Fibroblast of skin of scalp (primary cell): ENCODE measurements around the gene CPNE2.
A peak's percentile ranks its signal among the peaks of the same experiment; 100 is the strongest.
"Not testable (repeated sequence)": the region's sequence is repeated elsewhere in the genome, so short reads cannot be mapped to it uniquely, and the experiment has no call there.

ENCODE experiments used
- DNase-seq: peaks from one replicate; pipeline ENCODE4 v3.0.0-alpha.2; 2013

Gene CPNE2

DNA sequence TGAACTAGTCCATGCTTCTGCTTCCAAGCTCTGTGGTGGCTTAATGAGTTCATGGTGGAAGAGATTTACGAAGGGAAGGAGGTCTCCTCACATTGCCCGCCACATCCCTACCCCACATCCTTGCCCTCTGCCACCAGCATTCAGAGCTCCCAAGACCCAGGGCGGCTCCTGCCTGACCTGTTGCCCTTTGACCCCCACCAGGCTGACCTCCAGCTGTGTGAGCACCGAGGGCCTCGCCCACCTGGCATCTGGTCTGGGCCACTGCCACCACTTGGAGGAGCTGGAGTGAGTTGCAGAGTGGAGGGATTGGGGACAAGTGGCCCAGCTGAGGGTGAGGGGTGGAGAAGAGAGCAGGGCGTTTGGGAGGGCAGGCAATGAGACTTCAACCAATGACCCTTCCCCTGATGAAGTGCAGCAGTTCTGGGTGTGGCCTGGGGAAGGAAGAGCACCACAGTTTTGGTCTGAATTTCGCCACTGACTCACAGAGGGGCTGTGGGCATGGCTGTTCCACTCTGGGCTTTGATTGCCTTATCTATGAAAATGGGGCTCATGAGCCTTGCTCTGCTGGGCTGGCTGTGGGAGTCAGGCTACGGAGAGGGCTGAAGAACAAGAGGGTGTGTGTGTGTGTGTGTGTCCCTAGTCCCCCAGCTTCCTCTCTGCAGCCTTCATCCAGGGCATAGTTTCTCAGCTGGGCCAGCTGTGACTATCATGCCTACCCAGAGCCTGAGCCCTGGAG is 22.6 kb upstream of the CPNE2 start:
- DNase-seq, result no peak

DNA sequence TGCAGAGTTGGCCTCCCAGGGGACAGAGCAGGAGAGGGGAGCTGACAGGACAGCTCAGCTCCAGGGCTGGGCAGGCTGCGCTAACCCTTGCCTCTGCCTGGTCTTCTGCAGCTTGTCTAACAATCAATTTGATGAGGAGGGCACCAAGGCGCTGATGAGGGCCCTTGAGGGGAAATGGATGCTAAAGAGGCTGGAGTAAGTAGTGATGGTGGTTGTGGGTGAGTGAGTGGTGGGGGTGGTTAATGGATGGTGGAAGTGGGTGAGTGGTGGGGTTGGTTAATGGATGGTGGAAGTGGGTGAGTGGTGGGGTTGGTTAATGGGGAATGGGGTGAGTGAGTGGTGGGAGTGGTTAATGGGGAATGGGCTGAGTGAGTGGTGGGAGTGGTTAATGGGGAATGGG is 22.0 kb upstream of the CPNE2 start:
- no peak for DNase-seq

DNA sequence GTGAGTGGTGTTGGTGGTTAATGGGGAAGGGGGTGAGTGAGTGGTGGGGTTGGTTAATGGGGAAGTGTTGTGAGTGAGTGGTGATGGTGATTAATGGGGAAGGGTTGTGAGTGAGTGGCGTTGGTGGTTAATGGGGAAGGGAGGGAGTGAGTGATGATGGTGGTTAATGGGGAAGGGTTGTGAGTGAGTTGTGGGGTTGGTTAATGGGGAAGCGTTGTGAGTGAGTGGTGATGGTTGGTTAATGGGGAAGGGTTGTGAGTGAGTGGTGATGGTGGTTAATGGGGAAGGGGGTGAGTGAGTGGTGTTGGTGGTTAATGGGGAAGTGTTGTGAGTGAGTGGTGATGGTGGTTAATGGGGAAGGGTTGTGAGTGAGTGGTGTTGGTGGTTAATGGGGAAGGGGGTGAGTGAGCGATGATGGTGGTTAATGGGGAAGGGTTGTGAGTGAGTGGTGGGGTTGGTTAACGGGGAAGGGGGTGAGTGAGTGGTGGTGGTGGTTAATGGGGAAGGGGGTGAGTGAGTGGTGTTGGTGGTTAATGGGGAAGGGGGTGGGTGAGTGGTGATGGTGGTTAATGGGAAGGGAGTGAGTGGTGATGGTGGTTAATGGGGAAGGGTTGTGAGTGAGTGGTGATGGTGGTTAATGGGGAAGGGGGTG is 21.2 kb upstream of the CPNE2 start:
- not testable (repeated sequence) for DNase-seq

DNA sequence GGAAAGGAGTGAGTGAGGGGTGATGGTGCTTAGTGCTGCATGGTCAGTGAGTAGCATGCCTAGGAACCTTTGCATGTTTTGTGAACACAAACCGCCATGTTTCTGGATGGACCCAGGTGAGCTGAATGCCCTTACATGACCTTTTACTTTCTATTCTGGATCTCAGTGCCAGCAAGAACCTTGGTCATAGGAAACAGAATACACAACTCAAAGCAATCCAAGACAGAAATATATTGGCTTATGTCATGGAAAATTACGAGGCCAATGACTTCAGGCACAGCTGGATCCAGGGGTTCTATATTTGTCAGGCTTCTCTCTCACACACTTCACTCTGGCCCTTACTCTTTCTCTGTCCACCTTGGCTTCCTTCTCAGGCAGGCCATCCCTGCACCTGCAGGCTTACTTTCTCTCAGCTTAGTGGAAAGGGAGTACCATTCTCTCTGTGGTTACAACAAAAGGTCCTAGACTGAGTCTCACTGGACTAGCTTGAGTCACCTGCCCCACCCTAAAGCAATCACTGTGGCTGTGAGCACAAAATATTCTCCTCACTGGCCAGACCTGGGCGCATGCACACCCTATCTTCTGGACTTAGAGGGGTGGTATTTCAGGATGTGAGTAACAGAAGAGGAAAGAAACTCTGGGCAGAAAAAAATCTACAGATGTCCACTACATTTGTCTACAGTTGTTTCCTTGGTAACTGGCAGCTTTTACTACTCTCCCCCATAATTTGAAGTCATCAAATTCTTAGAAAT is 20.4 kb upstream of the CPNE2 start:
- DNase-seq, result peak; percentile 20

DNA sequence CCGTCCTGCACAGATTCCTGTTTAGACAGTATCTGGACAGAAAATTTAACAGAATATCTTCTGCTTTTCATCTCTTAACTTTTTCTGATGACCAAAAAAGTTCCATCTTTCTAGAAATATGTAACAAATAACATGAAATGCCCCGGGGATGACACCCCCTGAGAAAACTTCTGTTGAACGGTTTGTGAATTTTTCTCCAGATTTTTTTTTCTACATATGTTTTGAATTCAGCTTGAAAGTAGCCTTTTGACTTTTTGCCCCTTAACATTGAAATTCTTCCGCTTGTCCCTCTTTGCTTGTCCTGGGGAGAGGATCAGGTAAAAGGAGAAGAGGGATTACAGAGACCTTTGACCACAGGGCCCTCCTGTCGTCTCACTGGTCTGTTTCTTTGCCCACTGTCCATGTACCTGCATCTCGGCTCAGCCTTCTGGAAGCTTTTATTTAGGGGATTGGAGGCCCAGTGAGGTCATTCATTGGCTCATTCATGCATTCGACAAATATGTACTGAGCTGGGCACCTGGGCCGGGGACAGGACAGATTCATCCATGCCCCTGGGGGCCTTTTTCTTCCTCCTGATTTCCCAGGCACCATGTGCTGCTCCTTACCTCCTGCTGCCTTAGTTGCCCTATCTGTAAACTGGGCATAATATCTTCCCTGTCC is 19.6 kb upstream of the CPNE2 start:
- no peak for DNase-seq

DNA sequence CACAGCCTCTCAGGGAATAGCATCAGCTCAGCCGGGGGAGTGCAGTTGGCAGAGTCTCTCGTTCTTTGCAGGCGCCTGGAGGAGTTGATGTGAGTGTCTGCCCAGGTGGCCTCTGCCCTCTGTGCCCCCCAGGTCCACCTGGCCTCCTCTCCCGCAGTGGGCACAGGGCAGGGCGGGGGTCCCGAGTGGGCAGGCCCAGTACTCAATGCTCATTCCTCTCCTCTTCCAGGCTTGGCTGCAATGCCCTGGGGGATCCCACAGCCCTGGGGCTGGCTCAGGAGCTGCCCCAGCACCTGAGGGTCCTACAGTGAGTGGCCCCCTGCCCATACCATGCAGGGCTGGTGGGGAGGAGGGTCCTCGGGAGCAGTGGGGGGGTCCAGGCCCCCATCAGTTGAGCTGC is 14.7 kb upstream of the CPNE2 start:
- no peak for DNase-seq

DNA sequence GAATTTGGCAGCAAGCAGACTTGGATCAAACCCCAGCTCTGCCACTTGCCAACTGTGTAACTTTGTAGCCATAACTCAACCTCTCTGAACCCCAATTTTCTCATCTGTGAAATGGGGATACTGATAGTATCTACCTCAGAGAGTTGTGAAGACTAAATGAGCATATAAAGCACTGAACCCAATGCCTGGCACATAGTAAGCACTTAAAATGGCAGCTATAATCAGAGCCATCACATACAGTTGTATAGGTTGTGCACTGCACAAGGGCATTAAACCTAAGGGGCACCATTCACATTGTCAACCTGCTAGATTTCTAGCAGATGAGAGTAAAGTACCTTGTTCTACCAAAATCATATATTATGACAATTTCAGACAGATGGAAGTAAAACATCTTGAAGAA is 10.6 kb upstream of the CPNE2 start:
- DNase-seq, result no peak

DNA sequence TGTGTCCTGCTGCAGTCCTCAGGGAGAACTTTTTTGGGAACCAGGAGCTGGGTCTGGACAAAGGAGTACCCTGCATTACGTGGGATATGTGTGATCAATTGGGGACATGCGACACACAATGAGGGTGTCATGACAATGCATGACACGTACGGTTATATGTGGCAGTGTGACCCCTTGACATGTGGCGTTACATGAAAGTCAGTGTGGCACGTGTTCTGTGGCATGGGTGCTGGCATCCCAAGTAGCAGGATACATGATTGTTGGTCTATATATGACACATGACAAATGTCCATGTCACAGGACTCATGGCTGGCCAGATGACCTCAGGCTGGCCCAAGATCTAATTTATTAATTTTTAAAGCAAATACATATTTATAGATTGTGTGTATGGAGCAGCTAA is 9.7 kb upstream of the CPNE2 start:
- no peak for DNase-seq

DNA sequence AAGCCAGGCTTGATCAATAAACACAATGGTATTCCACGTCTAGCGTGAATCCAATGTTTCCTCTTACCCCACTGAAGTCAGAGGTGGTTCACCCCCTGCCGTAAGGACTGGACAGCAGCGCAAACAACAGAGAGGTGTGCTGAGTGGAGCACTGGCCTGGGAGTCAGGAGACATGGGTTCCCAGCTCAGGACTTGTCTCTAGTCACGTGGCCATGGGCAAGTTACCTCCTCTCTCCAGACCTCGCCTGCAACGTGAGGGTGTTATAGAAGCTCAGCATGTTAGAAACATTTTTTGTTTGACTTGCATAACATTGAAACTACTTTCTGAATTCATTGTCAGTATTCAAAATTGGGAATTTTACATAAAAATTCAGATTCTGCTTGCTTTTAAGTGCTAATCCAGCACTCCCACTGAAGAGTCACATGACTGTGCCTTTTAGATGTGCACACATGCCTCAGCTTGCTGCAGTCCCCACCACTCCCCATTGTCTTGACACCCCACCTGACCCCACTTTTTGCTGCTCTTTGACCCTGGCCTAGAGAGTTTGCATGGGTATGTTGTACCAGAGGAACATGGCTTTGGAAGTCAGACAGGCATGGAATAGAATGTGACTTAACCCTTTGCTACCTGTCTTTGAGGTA is 8.8 kb upstream of the CPNE2 start:
- no peak for DNase-seq

DNA sequence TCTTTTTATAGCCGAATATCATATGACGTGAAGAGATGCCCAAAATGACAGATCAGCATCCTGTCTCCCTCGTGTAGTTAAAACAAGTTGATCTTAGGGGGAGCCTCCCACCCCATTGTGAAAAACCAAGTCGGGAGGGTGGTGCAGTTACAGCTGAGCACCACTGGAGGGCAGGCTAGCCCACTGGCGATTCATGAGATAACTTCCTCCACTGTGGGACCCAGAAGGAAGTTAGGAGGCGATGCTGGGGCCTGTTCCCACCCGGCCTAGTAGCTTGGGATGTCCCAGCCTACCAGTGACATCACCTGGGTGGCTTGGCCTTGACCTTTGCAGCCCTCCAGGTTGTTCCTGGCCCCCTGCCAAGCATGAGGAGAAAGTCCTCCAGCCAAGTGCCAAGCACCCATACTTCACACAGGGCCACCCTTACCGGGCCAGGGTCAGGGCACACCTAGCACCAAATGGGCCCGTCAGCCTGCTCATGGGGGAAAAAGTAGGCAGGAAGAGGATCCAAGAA is 8.1 kb upstream of the CPNE2 start:
- DNase-seq, result peak; percentile 77

DNA sequence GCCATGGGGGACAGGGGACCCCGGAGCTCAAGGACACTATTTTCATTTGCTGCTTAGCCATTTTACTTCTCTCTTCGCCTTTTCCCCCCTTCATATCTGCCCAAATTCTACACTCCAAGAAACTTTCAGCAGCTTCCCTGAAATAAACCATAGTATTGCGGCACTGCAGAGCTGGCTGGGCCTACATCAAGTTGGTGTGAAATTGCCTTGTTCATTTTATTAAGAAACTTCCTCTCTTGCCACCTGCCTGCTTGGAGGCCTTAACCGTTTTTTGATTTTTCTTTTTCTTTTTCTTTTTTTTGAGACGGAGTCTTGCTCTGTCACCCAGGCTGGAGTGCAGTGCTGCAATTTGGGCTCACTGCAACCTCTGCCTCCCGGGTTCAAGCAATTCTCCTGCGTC is 7.4 kb upstream of the CPNE2 start:
- no peak for DNase-seq

DNA sequence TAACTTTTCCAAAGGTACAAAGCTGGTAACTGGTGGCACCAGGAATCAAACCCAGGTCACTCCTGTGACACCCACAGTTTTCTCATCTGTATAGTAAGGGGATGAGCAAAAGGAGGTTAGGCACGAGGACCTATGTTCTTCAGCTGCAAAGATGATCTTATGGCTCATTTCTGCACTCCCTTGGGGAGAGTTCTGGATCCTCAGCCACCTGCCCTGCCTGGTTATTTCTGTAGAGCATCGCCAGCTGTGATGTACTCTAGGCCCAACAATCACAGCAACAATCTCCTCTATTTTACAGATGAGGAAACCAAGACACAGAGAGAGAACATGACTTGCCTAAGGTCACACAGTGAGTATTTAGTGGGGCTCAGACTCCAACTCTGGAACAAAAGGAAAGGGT is 5.4 kb upstream of the CPNE2 start:
- DNase-seq, result no peak

DNA sequence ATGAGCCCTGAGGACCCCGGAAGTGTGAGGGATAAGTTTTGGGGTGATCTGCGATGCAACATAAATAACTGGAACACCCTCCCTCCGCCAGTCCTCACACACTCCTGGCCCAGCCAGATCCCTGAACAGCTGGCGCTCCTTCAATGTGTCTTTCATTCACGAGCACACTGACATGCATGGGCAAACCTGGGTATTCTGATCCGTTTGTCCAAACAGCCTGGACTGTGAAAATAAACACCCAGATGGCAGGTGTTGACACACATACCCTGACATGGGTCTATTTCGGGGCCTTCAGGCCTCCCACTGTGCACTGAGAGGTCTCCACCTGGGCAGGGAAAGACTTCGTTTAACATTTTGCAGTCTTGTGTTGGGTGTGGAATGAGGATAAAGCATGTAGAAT is 3.0 kb upstream of the CPNE2 start:
- no peak for DNase-seq

DNA sequence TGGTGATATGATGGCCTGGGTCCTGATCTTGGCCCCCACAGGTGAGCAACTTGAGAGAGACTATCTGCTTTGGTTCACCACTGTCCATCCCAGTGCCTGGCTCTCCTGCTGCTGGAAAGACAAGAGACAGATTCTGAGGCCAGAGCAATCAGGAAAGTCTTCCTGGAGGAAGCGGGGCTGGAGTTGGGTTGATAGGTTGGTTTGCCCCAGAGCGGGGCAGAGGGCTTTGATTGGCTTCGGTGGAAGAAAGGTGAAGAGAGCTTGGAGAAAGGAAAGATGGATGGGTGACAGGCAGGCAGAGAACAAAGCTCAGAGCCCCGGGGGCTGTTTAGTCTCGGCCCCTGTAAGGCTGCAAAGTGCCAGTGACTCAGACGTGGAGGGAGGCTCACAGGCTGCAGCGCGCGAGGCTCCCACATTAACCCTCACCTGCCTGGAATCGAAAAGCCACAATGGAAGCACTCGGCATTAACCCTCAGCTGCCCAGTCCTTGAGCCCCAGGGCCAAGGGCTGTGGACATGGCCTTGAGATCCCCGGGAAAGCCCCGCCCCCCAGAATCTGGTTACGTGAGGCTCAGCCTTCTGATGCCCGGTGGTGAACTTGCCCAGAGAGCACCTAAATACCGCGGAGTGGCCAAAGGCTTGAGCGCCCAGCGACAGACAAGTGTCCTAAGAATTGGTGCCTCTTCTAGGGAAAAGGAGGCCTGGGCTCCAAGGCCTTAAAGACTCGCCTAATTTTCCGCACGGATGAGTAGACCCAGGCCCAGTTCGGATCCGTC is 996 bp upstream of the CPNE2 start:
- peak; percentile 42 for DNase-seq

DNA sequence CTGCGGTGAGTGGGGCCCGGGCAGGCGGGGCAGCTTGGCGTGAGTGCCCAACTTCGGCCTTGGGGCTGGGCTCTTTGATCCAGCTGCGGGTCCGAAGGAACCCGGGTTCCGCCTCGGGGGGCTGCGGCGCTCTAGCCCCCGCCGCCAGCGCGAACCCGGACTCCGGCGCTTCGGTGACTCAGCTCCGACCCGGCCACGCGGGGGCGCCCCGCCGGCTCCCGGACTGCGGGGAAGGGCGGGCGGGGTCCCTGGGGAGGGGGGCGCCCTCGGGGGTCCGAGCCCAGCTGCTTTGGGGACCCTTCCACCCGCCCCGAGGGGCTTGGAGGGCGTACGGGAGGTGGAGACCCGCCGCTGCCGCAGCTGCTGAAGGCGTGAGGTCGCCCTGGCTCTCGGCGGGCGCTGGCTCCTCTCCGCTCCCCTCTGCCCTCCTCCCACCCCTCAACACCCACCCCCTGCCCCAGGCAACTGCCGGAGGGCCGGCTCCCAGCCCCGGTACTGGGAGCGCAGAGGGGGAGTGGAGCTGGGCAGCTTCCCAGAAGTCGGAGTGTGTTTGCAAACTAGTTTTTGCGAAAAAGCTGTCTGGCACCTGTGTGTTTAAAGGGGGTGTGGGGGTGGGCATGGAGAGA is 516 bp downstream of the CPNE2 start:
- peak; percentile 35 for DNase-seq

DNA sequence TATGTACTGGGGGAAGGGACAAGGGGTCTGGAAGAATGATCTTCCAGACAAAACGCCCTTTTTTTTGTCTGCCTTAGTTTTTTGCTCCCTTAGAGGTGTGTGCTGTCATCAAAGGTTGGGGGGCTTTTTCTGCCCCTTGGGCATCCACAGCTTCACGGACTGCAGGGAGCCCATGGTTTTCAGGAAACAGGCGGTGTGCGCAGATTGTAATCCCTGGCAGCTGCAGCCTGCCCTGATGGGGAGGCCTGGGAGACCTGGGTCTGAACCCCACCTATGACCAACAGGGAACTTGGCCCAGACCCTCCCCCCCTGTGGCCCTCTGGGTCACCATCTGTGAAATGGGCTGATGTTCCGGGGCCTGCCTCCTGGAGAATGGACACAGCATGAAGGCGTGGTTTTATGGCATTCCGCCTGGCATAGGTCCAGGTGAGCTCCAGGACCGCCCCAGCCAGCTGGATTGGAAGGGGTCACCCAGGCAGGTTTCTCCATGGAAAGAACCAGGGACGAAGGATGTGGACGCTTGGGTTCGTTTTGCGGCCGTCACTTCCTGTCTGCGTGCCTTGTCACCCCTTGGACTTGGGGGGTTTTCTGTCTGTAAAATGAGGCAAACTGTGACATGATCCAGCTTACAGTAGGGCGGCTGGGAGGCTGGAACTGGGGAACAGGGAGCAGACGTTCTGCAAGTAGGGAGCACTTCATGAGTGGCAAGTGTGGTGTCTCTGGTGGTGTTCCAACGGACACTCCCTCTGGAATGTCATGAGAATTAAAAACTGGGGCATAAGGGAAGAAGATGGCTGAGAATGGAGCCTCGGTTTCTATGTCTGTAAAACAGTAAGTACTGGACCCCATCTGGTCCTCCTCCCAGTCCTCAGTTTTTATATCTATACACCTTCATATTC is 1.5 kb downstream of the CPNE2 start:
- no peak for DNase-seq

DNA sequence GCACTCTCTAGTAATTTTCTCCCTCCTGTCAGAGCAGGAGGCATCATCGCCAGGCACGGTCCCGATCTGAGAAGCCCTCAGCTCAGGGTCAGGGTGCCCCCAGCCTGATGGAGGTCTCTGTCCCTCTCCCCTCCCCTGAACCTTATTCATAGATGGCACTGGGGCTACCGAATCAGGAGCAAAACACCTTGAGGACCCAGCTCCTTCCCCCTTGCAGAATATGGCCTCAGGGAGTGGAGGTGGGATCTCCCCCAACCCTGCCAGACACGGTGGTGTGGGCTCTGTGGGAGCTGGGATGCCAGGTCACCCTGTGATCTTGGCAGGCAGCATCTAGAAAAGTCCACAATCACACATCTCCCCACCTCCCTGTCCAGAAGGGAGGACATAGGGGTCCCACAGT is 2.5 kb downstream of the CPNE2 start:
- DNase-seq, result no peak

DNA sequence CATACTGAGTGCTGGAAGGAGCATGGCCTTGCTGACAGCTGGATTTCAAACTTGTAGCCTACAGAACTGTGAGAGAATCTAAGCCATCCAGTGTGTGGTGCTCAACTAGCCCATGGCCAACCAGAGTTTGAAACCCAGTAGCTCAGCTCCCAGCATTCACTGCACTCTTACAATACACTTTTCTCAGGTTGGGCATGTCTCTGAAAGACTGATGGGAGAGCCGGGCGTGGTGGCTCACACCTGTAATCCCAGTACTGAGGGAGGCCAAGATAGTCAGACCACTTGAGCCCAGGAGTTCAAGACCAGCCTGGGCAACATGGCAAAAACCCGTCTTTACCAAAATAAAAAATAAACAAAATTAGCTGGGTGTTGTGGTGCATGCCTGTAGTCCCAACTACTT is 3.8 kb downstream of the CPNE2 start:
- no peak for DNase-seq

DNA sequence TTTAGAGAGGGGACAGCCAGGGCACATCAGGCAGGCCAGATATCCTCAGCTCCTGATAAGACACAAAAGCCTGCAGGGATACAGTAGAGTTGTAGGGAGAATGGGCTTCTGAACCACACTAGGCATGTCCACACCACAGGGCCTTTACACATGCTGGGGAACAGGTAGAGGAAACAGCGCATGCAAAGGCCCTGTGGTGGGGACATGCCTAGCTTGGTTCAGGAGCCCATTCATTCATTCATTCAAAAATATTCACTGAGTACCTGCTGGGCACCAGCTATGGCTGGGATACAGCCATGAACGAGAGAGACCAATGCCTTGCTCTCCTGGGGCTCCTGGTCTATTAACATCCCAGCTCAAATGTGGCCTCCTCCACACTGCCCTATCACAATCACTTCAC is 4.4 kb downstream of the CPNE2 start:
- DNase-seq, result no peak

DNA sequence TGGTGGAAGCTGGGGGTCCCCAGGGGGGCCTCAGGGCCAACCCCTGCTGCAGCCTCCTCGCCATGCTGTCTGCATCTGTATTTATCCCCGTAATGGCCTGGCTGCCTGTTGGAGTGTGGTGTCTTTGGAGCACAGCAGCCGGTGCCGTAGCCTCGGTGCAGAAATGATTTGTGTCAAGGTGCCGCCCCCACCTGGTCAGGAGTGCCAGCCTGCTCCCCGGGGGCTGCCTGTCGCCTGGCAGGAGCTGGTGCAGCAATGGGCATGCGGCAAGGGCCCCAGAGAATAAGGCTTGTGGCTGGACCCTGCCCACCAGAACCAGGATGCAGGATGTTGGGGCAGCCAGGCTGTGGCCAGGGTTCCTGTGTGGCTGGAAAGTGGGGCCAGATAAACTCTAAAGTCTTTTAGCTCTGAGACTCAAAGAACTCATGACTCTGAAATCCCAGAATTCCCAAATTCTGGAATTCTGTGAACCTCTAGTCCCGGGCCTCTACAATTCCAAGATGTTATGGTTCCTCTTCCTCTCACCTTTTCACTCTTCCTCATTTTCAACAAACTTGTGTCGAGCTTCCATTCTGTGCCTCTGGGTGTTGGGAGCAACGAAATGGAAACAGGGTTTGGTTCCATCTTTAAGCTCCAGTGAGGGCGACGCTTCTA is 5.9 kb downstream of the CPNE2 start:
- no peak for DNase-seq
